IMR-90 (cell line): Measurements from ENCODE around the gene FOXP1. TPM values are rescaled to one million over a fixed set of nuclear protein-coding genes. Genes with fewer than 3 reads are reported as not detected.
A peak's percentile ranks its signal among the peaks of the same experiment; 100 is the strongest.

ENCODE experiments used
- ATAC-seq: fragments of 200-7000 bp; cut with Tn5 transposase; 2 replicates; pipeline ENCODE4 v1.9.1; 2020; ENCODE audit warnings: low read depth, mild to moderate bottlenecking, moderate library complexity
- BruUV-seq: library from RNA; stranded (reverse); fragments of 400-500 nt; replicated peaks from 2 replicates; lab custom pipeline; 2021; lab: Mats Ljungman, UMichigan
- CTCF ChIA-PET: fragments of 300-600 bp; formaldehyde crosslinking; extraction: SDS; loops from one replicate; lab custom pipeline; 2021; ENCODE audit warnings: antibody characterized with exemption; lab: Yijun Ruan, JAX
- POLR2A ChIA-PET: fragments of 300-600 bp; sonication (Branson Sonifier 250); formaldehyde crosslinking; loops from one replicate; lab custom pipeline; 2022; ENCODE audit warnings: antibody characterized with exemption; ENCODE audit not compliant: unreplicated experiment; lab: Charles Lee
- DNase-seq: peaks from one replicate; pipeline ENCODE4 v3.0.0; 2013
- H2AFZ ChIP-seq: replicated peaks from 2 replicates; pipeline ENCODE3; 2013; ENCODE audit warnings: low read length, mild to moderate bottlenecking; ENCODE audit not compliant: poor library complexity
- H2AK5ac ChIP-seq: 2 replicates; pipeline ENCODE4 v1.6.1; 2013; ENCODE audit warnings: low read depth, low read length, inconsistent platforms
- H2AK9ac ChIP-seq: replicated peaks from 2 replicates; pipeline ENCODE3; 2013; ENCODE audit warnings: mild to moderate bottlenecking, low read depth, low read length, moderate library complexity; ENCODE audit not compliant: poor library complexity
- H2BK120ac ChIP-seq: 2 replicates; pipeline ENCODE4 v1.6.1; 2013; ENCODE audit warnings: low read depth, low read length, inconsistent platforms
- H2BK15ac ChIP-seq: 3 replicates; pipeline ENCODE4 v1.6.1; 2013; ENCODE audit warnings: low read depth, low read length, inconsistent platforms
- H2BK20ac ChIP-seq: 2 replicates; pipeline ENCODE4 v1.6.1; 2013; ENCODE audit warnings: low read depth, mild to moderate bottlenecking, inconsistent platforms, low read length, moderate library complexity
- H2BK5ac ChIP-seq: 2 replicates; pipeline ENCODE4 v1.6.1; 2013; ENCODE audit warnings: mild to moderate bottlenecking, low read depth, low read length, inconsistent platforms; ENCODE audit not compliant: poor library complexity, severe bottlenecking
- H3K14ac ChIP-seq: replicated peaks from 2 replicates; pipeline ENCODE4 v1.6.1; 2013; ENCODE audit warnings: low read depth, low read length, inconsistent platforms
- H3K18ac ChIP-seq: 2 replicates; pipeline ENCODE4 v1.6.1; 2013; ENCODE audit warnings: low read depth, low read length, control low read depth
- H3K23ac ChIP-seq: 2 replicates; pipeline ENCODE4 v1.6.1; 2013; ENCODE audit warnings: low read depth, low read length, inconsistent platforms
- H3K27ac ChIP-seq: 2 replicates; pipeline ENCODE4 v1.5.1; 2013; ENCODE audit warnings: mild to moderate bottlenecking, control low read depth, low read length; ENCODE audit not compliant: insufficient read depth
- H3K27me3 ChIP-seq: 2 replicates; pipeline ENCODE4 v1.6.1; 2013; ENCODE audit warnings: low read length; ENCODE audit not compliant: control insufficient read depth, insufficient read depth
- H3K36me3 ChIP-seq: 2 replicates; pipeline ENCODE4 v1.6.1; 2013; ENCODE audit warnings: low read length, mixed read lengths; ENCODE audit not compliant: control insufficient read depth, insufficient read depth
- H3K4ac ChIP-seq: 2 replicates; pipeline ENCODE4 v1.6.1; 2013; ENCODE audit warnings: low read depth, low read length, inconsistent platforms
- H3K4me1 ChIP-seq: 2 replicates; pipeline ENCODE4 v1.6.1; 2013; ENCODE audit warnings: low read length, mixed read lengths; ENCODE audit not compliant: control insufficient read depth, insufficient read depth
- H3K4me2 ChIP-seq: 2 replicates; pipeline ENCODE4 v1.6.1; 2013; ENCODE audit warnings: low read depth, mild to moderate bottlenecking, control low read depth, low read length, moderate library complexity
- H3K4me3 ChIP-seq: 2 replicates; pipeline ENCODE4 v1.5.1; 2013; ENCODE audit warnings: low read depth, mild to moderate bottlenecking, control low read depth, low read length, moderate library complexity; ENCODE audit not compliant: insufficient read depth
- H3K56ac ChIP-seq: 2 replicates; pipeline ENCODE4 v1.6.1; 2013; ENCODE audit warnings: low read length, inconsistent platforms; ENCODE audit not compliant: insufficient read depth; ENCODE audit errors: extremely low read depth
- H3K79me1 ChIP-seq, 2 experiments: 2 replicates each; pipeline ENCODE4 v1.6.1; 2013; ENCODE audit warnings: low read length in 2 of 2, inconsistent platforms in 1 of 2, low read depth in 1 of 2
- H3K9ac ChIP-seq: 2 replicates; pipeline ENCODE4 v1.6.1; 2013; ENCODE audit warnings: low read depth, low read length, control low read depth
- H3K9me1 ChIP-seq: 2 replicates; pipeline ENCODE4 v1.6.1; 2013; ENCODE audit warnings: low read length, inconsistent platforms; ENCODE audit not compliant: insufficient read depth
- H3K9me3 ChIP-seq: 2 replicates; pipeline ENCODE4 v1.6.1; 2013; ENCODE audit warnings: low read length; ENCODE audit not compliant: control insufficient read depth, insufficient read depth
- H4K20me1 ChIP-seq: 2 replicates; pipeline ENCODE4 v1.6.1; 2013; ENCODE audit warnings: low read length, inconsistent platforms; ENCODE audit not compliant: insufficient read depth
- H4K5ac ChIP-seq: 2 replicates; pipeline ENCODE4 v1.6.1; 2013; ENCODE audit warnings: mild to moderate bottlenecking, low read depth, low read length, control low read depth
- H4K8ac ChIP-seq, 2 experiments: 2 replicates each; pipeline ENCODE4 v1.6.1; 2013; ENCODE audit warnings: low read depth in 2 of 2, low read length in 2 of 2, control low read depth in 1 of 2, inconsistent platforms in 1 of 2
- H4K91ac ChIP-seq: 2 replicates; pipeline ENCODE4 v1.6.1; 2013; ENCODE audit warnings: low read depth, low read length, inconsistent platforms; ENCODE audit not compliant: insufficient read depth
- MAZ ChIP-seq: IDR thresholded peaks from 2 replicates; pipeline ENCODE4 v1.6.1; 2012; ENCODE audit warnings: low read depth, mild to moderate bottlenecking, low read length, improper control_type of control experiment, moderate library complexity, borderline replicate concordance
- RFX5 ChIP-seq: IDR thresholded peaks from 2 replicates; pipeline ENCODE4 v1.8.0; 2012; ENCODE audit warnings: low read depth, mild to moderate bottlenecking, low read length, moderate library complexity
- dilution Hi-C: fragments of 300-500 bp; cut with HindIII; formaldehyde crosslinking; loops from one replicate; pipeline ENCODE4 v1.14.3; 2018; ENCODE audit warnings: low sequenced_read_pairs; ENCODE audit not compliant: unreplicated experiment
- in situ Hi-C: fragments of 300-500 bp; cut with MboI; formaldehyde crosslinking; loops from 3 replicates; pipeline ENCODE4 v1.14.3; 2019; ENCODE audit warnings: low sequenced_read_pairs, inconsistent platforms, mixed read lengths
- intact Hi-C: fragments of 100-400 bp; cut with micrococcal nuclease; formaldehyde crosslinking; loops from 2 replicates; pipeline ENCODE4 v1.10.0; 2022
- polyA plus RNA-seq, 3 experiments: library from polyadenylated mRNA; depleted of rRNA; stranded (reverse); fragments of >200 nt; gene quantifications; 2 replicates each; pipeline ENCODE4 v1.2.3, GENCODE V29; 2012; ENCODE audit warnings: low replicate concordance in 1 of 3
- total RNA-seq: library from RNA; depleted of rRNA; stranded (reverse); fragments of >200 nt; gene quantifications from 2 replicates; pipeline ENCODE4 v1.2.3, GENCODE V29; 2012

Gene FOXP1
- total and polyA plus RNA-seq, 2 of the 4 experiments (the other 2 are of a cell fraction), result 37.0 to 132 TPM

DNA sequence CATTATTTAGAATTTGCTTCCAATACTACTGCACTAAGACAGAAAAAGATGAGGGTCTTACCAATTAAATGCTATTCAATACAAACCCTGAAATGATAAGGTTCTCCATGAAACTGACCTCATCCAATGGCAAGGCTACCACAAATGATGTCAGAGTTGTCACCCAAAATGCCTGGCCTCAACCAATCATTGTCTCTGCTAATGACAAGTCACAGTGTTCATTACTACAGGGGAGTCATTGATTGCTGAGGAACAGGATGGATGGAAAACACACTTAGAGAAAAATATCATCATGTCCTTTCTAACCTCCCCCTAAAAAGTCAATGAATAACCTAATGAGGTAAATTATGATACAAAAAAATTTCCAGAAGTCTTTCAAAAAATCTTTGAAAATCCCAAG lies 91.0 kb downstream of the FOXP1 start:
- no peak overlapping the region for H2BK20ac ChIP-seq
- H2AFZ ChIP-seq, result no peak overlapping the region
- no peaks in the 10 kb centered on the region for H3K27me3 ChIP-seq
- TF ChIP-seq RFX5 (peak; percentile 47; the same call in 1 of the 2 replicates), MAZ (no peak)
- dilution Hi-C loops, result no loop called here
- H3K14ac ChIP-seq, result no peak overlapping the region
- no peak overlapping the region for H4K8ac ChIP-seq
- DNase-seq (no peak), ATAC-seq (no peak)
- no TSS peak for BruUV-seq
- in situ Hi-C loops, result no loop called here
- POLR2A ChIA-PET, result no interaction called here
- no peak overlapping the region for H3K4me3 ChIP-seq
- no peak overlapping the region for H2AK9ac ChIP-seq
- peaks cover 6% of the 10 kb centered on the region for H3K9me3 ChIP-seq
- intact Hi-C loops, result no loop called here
- no peak overlapping the region for H2BK120ac ChIP-seq
- H3K4me1 ChIP-seq, result peaks cover 10% of the 10 kb centered on the region
- no peak overlapping the region for H2AK5ac ChIP-seq
- H3K4me2 ChIP-seq, result no peak overlapping the region
- no peak overlapping the region for H4K91ac ChIP-seq
- no peak overlapping the region for H3K4ac ChIP-seq
- no peak overlapping the region for H3K56ac ChIP-seq
- H4K5ac ChIP-seq, result no peak overlapping the region
- H2BK5ac ChIP-seq, result no peak overlapping the region
- H3K9me1 ChIP-seq, result peaks cover 12% of the 10 kb centered on the region
- no peak overlapping the region for H3K18ac ChIP-seq
- CTCF ChIA-PET, result no interaction called here
- no peaks in the 10 kb centered on the region for H4K20me1 ChIP-seq
- H3K23ac ChIP-seq, result no peak overlapping the region
- no peak overlapping the region for H3K27ac ChIP-seq
- H3K79me1 ChIP-seq, result peaks cover 16 to 42% of the 10 kb centered on the region in 2 experiments
- peaks cover 5% of the 10 kb centered on the region for H3K36me3 ChIP-seq
- H2BK15ac ChIP-seq, result no peak overlapping the region
- no peak overlapping the region for H3K9ac ChIP-seq
